ENCODE measurements around the gene C5orf15. TPM values are rescaled to one million over a fixed set of nuclear protein-coding genes. Genes with fewer than 3 reads are reported as not detected.

C5orf15 gene
- total RNA-seq, 1 experiment from 2014 or later: 28.8 TPM

DNA sequence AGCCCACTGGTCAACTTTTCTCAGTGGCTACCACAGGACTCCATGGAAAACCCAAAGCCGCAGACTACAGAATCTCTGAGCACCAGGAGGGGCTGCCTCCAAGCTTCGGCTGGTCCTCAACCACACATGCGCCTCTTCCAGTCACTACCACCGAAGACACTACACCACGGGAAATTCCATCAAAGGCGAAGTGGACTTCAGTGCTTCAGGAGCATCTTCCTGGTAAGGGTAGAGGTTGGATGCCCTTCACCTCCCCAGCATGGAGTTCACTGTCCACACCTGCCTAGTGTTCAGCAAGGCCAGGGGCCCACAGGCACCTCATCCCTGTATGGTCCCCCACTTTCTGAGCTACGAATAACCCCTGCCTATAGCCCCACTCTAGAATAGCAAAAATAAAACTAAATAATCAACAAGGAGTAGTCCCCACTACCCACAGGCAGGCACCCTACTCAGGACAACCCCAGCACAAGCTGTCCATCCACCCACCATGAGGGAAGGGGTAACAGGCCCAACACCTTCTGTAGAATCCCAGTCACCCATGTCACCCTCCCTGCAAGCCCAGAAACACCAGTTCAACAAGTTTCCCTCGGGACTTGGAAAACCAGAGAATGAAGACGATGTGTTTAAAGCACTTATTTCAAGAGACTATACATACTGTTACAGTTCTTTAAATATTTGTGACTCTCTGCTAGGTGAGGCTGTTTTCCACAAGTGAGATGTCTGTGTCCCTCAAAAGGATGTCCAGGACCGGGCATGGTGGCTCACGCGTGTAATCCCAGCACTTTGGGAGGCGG, 33.7 kb upstream of the C5orf15 start (continued):
- TF ChIP-seq, protein P1, sequence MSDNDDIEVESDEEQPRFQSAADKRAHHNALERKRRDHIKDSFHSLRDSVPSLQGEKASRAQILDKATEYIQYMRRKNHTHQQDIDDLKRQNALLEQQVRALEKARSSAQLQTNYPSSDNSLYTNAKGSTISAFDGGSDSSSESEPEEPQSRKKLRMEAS (IDR thresholded peaks at IDR 0.05): no peak
- TF ChIP-seq ELF1 (IDR thresholded peaks at IDR 0.05; ENCODE audit: borderline replicate concordance, low read depth) (no peak), CEBPB (IDR thresholded peaks at IDR 0.05; ENCODE audit: low read depth) (no peak), YY1 (IDR thresholded peaks at IDR 0.05; ENCODE audit: extremely low read depth, insufficient replicate concordance, low read depth, low read length) (no peak), SP1 (IDR thresholded peaks at IDR 0.05; ENCODE audit: low read depth) (no peak), CBX3 (IDR thresholded peaks at IDR 0.05; ENCODE audit: low read depth) (no peak), TCF7L2 (IDR thresholded peaks at IDR 0.05; ENCODE audit: borderline replicate concordance, extremely low read depth, insufficient read depth, insufficient read length) (no peak), ZFX (IDR thresholded peaks at IDR 0.05) (no peak), SRF (IDR thresholded peaks at IDR 0.05; ENCODE audit: low read depth) (no peak), POLR2AphosphoS5 (IDR thresholded peaks at IDR 0.05; ENCODE audit: low read depth, low read length) (no peak), SIN3A (IDR thresholded peaks at IDR 0.05; ENCODE audit: low read depth) (no peak), EZH2 (IDR thresholded peaks at IDR 0.05) (no peak)

GRCh38 chr5:134000696-134001453, 32.5 kb upstream of the C5orf15 start:
- Histone ChIP-seq H3K27ac (ENCODE audit: low read depth, low read length) (no peak overlapping the region), H3K36me3 (ENCODE audit: control insufficient read depth in 1 of 2, insufficient read depth in 2 of 2, low read length in 2 of 2) (peaks cover 16 to 23% of the 10 kb centered on the region in 2 experiments; a peak in 3 of 4 replicates), H3K9ac (ENCODE audit: low read length) (no peak overlapping the region), H3K4me1 (ENCODE audit: control insufficient read depth in 1 of 2, insufficient read depth in 2 of 2, low read length in 2 of 2) (peaks cover 17 to 49% of the 10 kb centered on the region in 2 experiments), H3K79me2 (ENCODE audit: insufficient read depth, low read length) (peaks cover 96% of the 10 kb centered on the region), H3K9me2 (ENCODE audit: insufficient read depth) (no peaks in the 10 kb centered on the region), H3K4me3 (replicated peaks in 1 of 2; ENCODE audit: low read depth in 1 of 2, low read length in 2 of 2) (no peak overlapping the region), H3K4me2 (ENCODE audit: low read length) (no peak overlapping the region), H3K27me3 (ENCODE audit: insufficient read depth, low read length) (no peaks in the 10 kb centered on the region), H4K20me1 (ENCODE audit: insufficient read depth) (peaks cover 48% of the 10 kb centered on the region; the same call in 1 of the 2 replicates), H3K9me3 (ENCODE audit: control insufficient read depth in 1 of 2, insufficient read depth in 1 of 2, low read depth in 1 of 2, low read length in 2 of 2) (no peaks in the 10 kb centered on the region), H2AFZ (ENCODE audit: low read depth, low read length, poor library complexity, severe bottlenecking) (no peak overlapping the region)
- no peak for ATAC-seq
- RAD21 ChIA-PET (ENCODE audit: low non-redundant PET in 1 of 2, low total read pairs in 2 of 2, uncharacterized antibody in 2 of 2, unreplicated experiment in 2 of 2): no interaction called here
- intact Hi-C loops (cut with micrococcal nuclease): no loop called here
- BruUV-seq (replicated peaks): no TSS peak
- no peak for DNase-seq (ENCODE audit: low read depth, low spot score)
- TF ChIP-seq YY1 (IDR thresholded peaks at IDR 0.05; ENCODE audit: extremely low read depth, insufficient replicate concordance, low read depth, low read length) (no peak), EZH2 (IDR thresholded peaks at IDR 0.05) (no peak), CEBPB (IDR thresholded peaks at IDR 0.05; ENCODE audit: low read depth) (no peak), CTCF (IDR thresholded peaks at IDR 0.05 in 2 of 3, conservative IDR thresholded peaks at IDR 0.05 in 1 of 3; ENCODE audit: borderline replicate concordance in 1 of 3, insufficient read depth in 1 of 3, low read depth in 2 of 3, low read length in 2 of 3) (no peak), EGR1 (IDR thresholded peaks at IDR 0.05; ENCODE audit: low read depth) (no peak), SIN3A (IDR thresholded peaks at IDR 0.05; ENCODE audit: low read depth) (no peak), JUND (IDR thresholded peaks at IDR 0.05) (no peak), SP1 (IDR thresholded peaks at IDR 0.05; ENCODE audit: low read depth) (no peak), SRF (IDR thresholded peaks at IDR 0.05; ENCODE audit: low read depth) (no peak), CBX3 (IDR thresholded peaks at IDR 0.05; ENCODE audit: low read depth) (no peak), FOSL1 (IDR thresholded peaks at IDR 0.05; ENCODE audit: low read depth) (no peak), REST (IDR thresholded peaks at IDR 0.05; ENCODE audit: low read depth) (no peak)
- POLR2A ChIA-PET: no interaction called here
- CTCF ChIA-PET: no interaction called here

All from HCT116 (cell line).